Stimulated activated CD8-positive, alpha-beta memory T cell treated with anti-CD3 and anti-CD28 coated beads, Interleukin-7, amount 100 ng/mL, for 24 hours (primary cell): ENCODE measurements around the gene MAP2K2.

Experiments
- DNase-seq: peaks from one replicate; pipeline ENCODE4 v3.0.0-alpha.2; 2020; ENCODE audit warnings: low read depth

MAP2K2 gene

GRCh38 chr19:4042731-4043082 lies 81.2 kb downstream of the MAP2K2 start:
- no peak for DNase-seq

DNA sequence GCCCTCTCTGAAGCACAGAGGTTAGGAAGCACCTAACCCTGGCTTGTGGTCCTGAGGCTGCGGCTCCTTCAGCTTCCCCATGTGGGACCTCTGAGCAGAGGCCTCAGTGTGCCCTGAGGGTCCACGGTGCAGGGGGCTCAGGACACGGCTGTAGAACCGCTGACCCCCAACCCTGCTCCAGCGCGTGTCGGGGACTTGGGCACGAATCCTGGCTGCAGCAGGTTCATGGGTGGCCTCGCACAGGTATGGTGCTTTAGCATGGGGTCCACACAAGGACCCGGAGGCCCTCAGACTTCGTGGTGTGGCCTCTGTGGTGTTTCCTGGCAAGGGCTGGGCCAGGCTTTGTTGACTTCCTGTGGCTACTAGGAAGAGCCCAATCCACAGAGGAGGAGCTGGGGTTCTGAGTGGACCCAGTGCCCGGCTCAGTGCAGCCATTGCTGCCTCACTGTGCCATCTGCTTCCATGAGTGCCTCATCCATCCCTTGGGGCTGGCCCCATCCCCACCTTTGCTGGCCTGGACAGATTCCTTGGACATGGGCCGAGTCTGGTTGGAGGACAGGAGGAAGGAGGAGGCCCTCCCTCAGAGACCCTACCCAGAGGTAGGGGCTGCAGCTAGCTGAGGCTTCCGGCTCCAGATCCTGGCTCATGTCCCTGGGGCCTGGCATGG lies 81.7 kb downstream of the MAP2K2 start:
- no peak for DNase-seq
